Measurements from ENCODE around the gene PDE8A. TPM values are rescaled to one million over a fixed set of nuclear protein-coding genes. Genes with fewer than 3 reads are reported as not detected.

Gene PDE8A
- total and polyA plus RNA-seq, 7 donors, result 27.8 to 45.5 (median 39.0) TPM

- intact Hi-C loops (cut with DNase I), result no loop called here
- DNase-seq, result peak; percentile 13
- H3K36me3 ChIP-seq, result no peaks in the 10 kb centered on the region
- no peak for TF ChIP-seq POLR2AphosphoS5 (IDR thresholded peaks at IDR 0.05)
- TF ChIP-seq, protein P1, sequence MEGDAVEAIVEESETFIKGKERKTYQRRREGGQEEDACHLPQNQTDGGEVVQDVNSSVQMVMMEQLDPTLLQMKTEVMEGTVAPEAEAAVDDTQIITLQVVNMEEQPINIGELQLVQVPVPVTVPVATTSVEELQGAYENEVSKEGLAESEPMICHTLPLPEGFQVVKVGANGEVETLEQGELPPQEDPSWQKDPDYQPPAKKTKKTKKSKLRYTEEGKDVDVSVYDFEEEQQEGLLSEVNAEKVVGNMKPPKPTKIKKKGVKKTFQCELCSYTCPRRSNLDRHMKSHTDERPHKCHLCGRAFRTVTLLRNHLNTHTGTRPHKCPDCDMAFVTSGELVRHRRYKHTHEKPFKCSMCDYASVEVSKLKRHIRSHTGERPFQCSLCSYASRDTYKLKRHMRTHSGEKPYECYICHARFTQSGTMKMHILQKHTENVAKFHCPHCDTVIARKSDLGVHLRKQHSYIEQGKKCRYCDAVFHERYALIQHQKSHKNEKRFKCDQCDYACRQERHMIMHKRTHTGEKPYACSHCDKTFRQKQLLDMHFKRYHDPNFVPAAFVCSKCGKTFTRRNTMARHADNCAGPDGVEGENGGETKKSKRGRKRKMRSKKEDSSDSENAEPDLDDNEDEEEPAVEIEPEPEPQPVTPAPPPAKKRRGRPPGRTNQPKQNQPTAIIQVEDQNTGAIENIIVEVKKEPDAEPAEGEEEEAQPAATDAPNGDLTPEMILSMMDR (IDR thresholded peaks at IDR 0.05), result no peak
- no peak for TF ChIP-seq EP300 (IDR thresholded peaks at IDR 0.05)
- no peak for TF ChIP-seq POLR2A (IDR thresholded peaks at IDR 0.05)
- 89 to 91% methylated on average over 2 of the region's 2 CpGs for WGBS, 2 donors
- H3K27ac ChIP-seq, result peak overlapping the region in 2 of 4 donors; percentile 40 to 42
- no peak overlapping the region for H3K4me3 ChIP-seq
- no peaks in the 10 kb centered on the region for H3K9me3 ChIP-seq
- H3K27me3 ChIP-seq, result no peaks in the 10 kb centered on the region
- peaks cover 0 to 14% (median 2%) of the 10 kb centered on the region in 4 donors for H3K4me1 ChIP-seq
Measured at GRCh38 chr15:84949043-84949442, 32.6 kb upstream of the PDE8A start.

DNA sequence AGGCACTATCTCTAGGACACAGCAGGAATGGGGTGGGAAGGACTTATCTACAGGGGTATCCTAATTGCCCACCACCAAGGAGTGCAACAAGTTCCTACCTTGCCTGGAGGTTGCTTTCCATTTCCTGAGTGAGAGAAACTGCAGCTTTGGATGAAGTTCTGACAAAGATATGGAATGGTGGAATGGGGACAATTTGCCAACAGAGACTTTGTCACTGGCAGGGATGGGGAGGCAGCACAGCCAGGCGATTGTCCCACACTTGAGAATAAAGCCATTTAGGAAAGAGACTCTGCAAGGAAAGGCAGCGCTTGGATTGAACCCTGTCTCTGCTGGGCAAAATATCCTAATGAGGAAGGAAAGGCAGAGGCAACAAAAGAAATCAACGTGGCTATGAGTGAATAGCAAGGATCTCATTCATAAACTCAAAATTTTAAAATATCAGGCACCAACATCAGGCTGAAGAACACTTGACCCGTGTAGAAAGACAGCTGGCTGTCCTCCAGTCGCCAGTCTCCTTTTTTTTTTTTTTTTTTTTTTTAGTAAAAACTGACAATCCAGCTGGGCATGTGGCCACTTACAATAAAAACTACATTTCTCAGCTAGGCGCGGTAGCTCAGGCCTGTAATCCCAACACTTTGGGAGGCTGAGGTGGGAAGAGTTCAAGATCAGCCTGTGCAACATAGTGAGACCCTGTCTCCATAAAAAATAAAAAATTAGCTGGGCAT lies 31.6 kb upstream of the PDE8A start:
- TF ChIP-seq POLR2AphosphoS5 (IDR thresholded peaks at IDR 0.05) (no peak), EP300 (IDR thresholded peaks at IDR 0.05) (no peak), POLR2A (IDR thresholded peaks at IDR 0.05) (no peak)
- TF ChIP-seq, protein P1 (IDR thresholded peaks at IDR 0.05), result no peak
- H3K27me3 ChIP-seq, result no peaks in the 10 kb centered on the region
- 38 to 67% methylated on average over 7 of the region's 7 CpGs for WGBS, 2 donors

DNA sequence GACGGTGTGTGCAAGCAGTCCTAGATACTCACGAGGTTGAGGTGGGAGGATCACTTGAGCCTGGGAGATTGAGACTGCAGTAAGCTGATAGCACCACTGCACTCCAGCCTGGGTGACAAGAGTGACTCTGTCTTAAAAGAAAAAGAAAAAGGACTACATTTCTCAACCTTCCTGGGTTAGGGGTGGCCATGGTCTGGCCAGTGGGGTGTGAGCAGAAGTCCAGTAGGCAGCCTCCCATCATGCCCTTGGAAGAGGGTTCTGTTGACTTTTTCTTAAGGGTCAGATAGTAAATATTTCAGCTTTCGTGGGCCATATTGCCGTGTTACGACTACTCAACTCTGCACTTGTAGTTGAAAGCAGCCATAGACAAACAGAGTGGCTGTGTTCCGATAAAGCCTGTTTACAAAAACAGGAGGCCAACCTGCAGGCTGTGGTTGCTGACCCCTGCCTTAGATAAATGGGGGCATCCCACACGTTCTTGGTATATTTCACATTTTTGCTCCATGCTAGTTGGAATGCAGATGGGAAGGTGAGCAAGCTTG lies 31.0 kb upstream of the PDE8A start:
- Histone ChIP-seq H3K36me3 (no peaks in the 10 kb centered on the region), H3K9me3 (no peaks in the 10 kb centered on the region), H3K4me1 (peaks cover 0 to 19% (median 6%) of the 10 kb centered on the region in 4 donors), H3K4me3 (no peak overlapping the region), H3K27ac (no peak overlapping the region), H3K27me3 (no peaks in the 10 kb centered on the region)
- intact Hi-C loops (cut with DNase I), result no loop called here
- peak; percentile 7 for DNase-seq
- TF ChIP-seq, protein P1 (IDR thresholded peaks at IDR 0.05), result no peak
- no peak for TF ChIP-seq POLR2AphosphoS5 (IDR thresholded peaks at IDR 0.05)
- TF ChIP-seq POLR2A (IDR thresholded peaks at IDR 0.05), result no peak
- no peak for TF ChIP-seq EP300 (IDR thresholded peaks at IDR 0.05)
- WGBS, 2 donors, result 77 to 88% methylated on average over 7 of the region's 7 CpGs

More for the DNA sequence above, 31.6 kb upstream of the PDE8A start:
- Histone ChIP-seq H3K4me1 (peaks cover 0 to 14% (median 3%) of the 10 kb centered on the region in 4 donors), H3K36me3 (no peaks in the 10 kb centered on the region), H3K4me3 (no peak overlapping the region), H3K27ac (no peak overlapping the region), H3K9me3 (no peaks in the 10 kb centered on the region)
- intact Hi-C loops (cut with DNase I), result no loop called here
- peak; percentile 26 for DNase-seq

- intact Hi-C loops (cut with DNase I), result no loop called here
- Histone ChIP-seq H3K9me3 (no peaks in the 10 kb centered on the region), H3K27me3 (no peaks in the 10 kb centered on the region), H3K36me3 (no peaks in the 10 kb centered on the region), H3K4me1 (peaks cover 0 to 21% (median 7%) of the 10 kb centered on the region in 4 donors), H3K27ac (no peak overlapping the region), H3K4me3 (no peak overlapping the region)
- TF ChIP-seq POLR2AphosphoS5 (IDR thresholded peaks at IDR 0.05), result no peak
- 87 to 89% methylated on average over 5 of the region's 5 CpGs for WGBS, 2 donors
- DNase-seq, result peak; percentile 19
Measured at GRCh38 chr15:84951736-84952135, 29.9 kb upstream of the PDE8A start.

GRCh38 chr15:84953136-84953535 lies 28.5 kb upstream of the PDE8A start:
- Histone ChIP-seq H3K9me3 (no peaks in the 10 kb centered on the region), H3K4me3 (no peak overlapping the region), H3K36me3 (no peaks in the 10 kb centered on the region), H3K27me3 (no peaks in the 10 kb centered on the region), H3K27ac (no peak overlapping the region), H3K4me1 (peaks cover 0 to 17% (median 5%) of the 10 kb centered on the region in 4 donors)
- DNase-seq, result no peak
- intact Hi-C loops (cut with DNase I), result no loop called here
- TF ChIP-seq POLR2AphosphoS5 (IDR thresholded peaks at IDR 0.05) (no peak), EP300 (IDR thresholded peaks at IDR 0.05) (no peak), POLR2A (IDR thresholded peaks at IDR 0.05) (no peak)
- TF ChIP-seq, protein P1 (IDR thresholded peaks at IDR 0.05), result no peak
- WGBS, 2 donors, result 91 to 93% methylated on average over 4 of the region's 4 CpGs
